A673 (cell line): Measurements from ENCODE around the gene SPRED2. TPM values are rescaled to one million over a fixed set of nuclear protein-coding genes. Genes with fewer than 3 reads are reported as not detected.

Source experiments
- BruUV-seq: library from RNA; stranded (reverse); fragments of 400-500 nt; replicated peaks from 2 replicates; lab custom pipeline; 2021; lab: Mats Ljungman, UMichigan
- CTCF ChIA-PET: fragments of 300-600 bp; sonication (Branson Sonifier 250); formaldehyde crosslinking; loops from one replicate; lab custom pipeline; 2022; ENCODE audit warnings: antibody characterized with exemption; lab: Charles Lee
- POLR2A ChIA-PET: fragments of 300-600 bp; sonication (Branson Sonifier 250); formaldehyde crosslinking; loops from one replicate; lab custom pipeline; 2022; ENCODE audit warnings: antibody characterized with exemption; ENCODE audit not compliant: low non-redundant PET; lab: Charles Lee
- DNase-seq: peaks from one replicate; pipeline ENCODE4 v3.0.0-alpha.2; 2015; ENCODE audit warnings: low spot score
- H3K27ac ChIP-seq: fragments of 200-600 bp; sonication (generic); 2 replicates; pipeline ENCODE4 v1.5.1; 2016; ENCODE audit warnings: mixed run types, low read depth, mild to moderate bottlenecking, mixed read lengths, antibody characterized with exemption, low read length; ENCODE audit not compliant: poor library complexity, severe bottlenecking
- H3K27me3 ChIP-seq: fragments of 200-600 bp; sonication (generic); replicated peaks from 2 replicates; pipeline ENCODE4 v1.6.1; 2017; ENCODE audit warnings: mixed run types, low read depth, mild to moderate bottlenecking, mixed read lengths, antibody characterized with exemption, low read length; ENCODE audit not compliant: insufficient read depth, poor library complexity
- H3K36me3 ChIP-seq: fragments of 200-600 bp; sonication (generic); 2 replicates; pipeline ENCODE4 v1.6.1; 2016; ENCODE audit warnings: mixed run types, mild to moderate bottlenecking, mixed read lengths, antibody characterized with exemption, low read length; ENCODE audit not compliant: insufficient read depth, poor library complexity, severe bottlenecking
- H3K4me1 ChIP-seq: fragments of 200-600 bp; sonication (generic); 2 replicates; pipeline ENCODE4 v1.6.1; 2017; ENCODE audit warnings: mixed run types, mild to moderate bottlenecking, mixed read lengths, antibody characterized with exemption, low read length; ENCODE audit not compliant: insufficient read depth, poor library complexity, severe bottlenecking
- H3K4me3 ChIP-seq: fragments of 200-600 bp; sonication (generic); 2 replicates; pipeline ENCODE4 v1.5.1; 2016; ENCODE audit warnings: low read depth, mixed run types, mild to moderate bottlenecking, mixed read lengths, low read length; ENCODE audit not compliant: poor library complexity, severe bottlenecking
- H3K9me3 ChIP-seq: fragments of 200-600 bp; sonication (generic); 2 replicates; pipeline ENCODE4 v1.6.1; 2016; ENCODE audit warnings: mixed run types, low read depth, mild to moderate bottlenecking, mixed read lengths, antibody characterized with exemption, low read length; ENCODE audit not compliant: poor library complexity, severe bottlenecking
- CTCF ChIP-seq: fragments of 300-800, 200-600 bp; sonication (generic); conservative IDR thresholded peaks from 2 replicates; pipeline ENCODE4 v1.5.1; 2017; ENCODE audit warnings: low read depth, mild to moderate bottlenecking, antibody characterized with exemption, low read length, moderate library complexity, mixed read lengths
- EZH2 ChIP-seq: fragments of 200-600 bp; sonication (generic); IDR thresholded peaks from 2 replicates; pipeline ENCODE4 v1.6.1; 2017; ENCODE audit warnings: borderline replicate concordance, low read depth, mild to moderate bottlenecking, mixed read lengths, antibody characterized with exemption, low read length; ENCODE audit not compliant: poor library complexity, severe bottlenecking
- intact Hi-C: fragments of 100-400 bp; cut with micrococcal nuclease; formaldehyde crosslinking; loops from one replicate; pipeline ENCODE4 v1.10.0; 2022; ENCODE audit not compliant: unreplicated experiment
- total RNA-seq: library from RNA; stranded (reverse); gene quantifications from 2 replicates; pipeline ENCODE4 v1.2.3, GENCODE V29; 2021

Gene SPRED2
- total RNA-seq, 1 experiment from 2014 or later, result 79.4 TPM

GRCh38 chr2:65458999-65459398 is 26.6 kb upstream of the SPRED2 start:
- CTCF ChIA-PET, result no interaction called here
- DNase-seq, result no peak
- Histone ChIP-seq H3K4me3 (no peak overlapping the region), H3K27ac (no peak overlapping the region), H3K36me3 (no peaks in the 10 kb centered on the region), H3K27me3 (no peaks in the 10 kb centered on the region), H3K4me1 (peaks cover 3% of the 10 kb centered on the region), H3K9me3 (no peaks in the 10 kb centered on the region)
- TF ChIP-seq CTCF (no peak), EZH2 (no peak)
- POLR2A ChIA-PET, result no interaction called here
- intact Hi-C loops, result no loop called here
- no TSS peak for BruUV-seq

- H3K27ac ChIP-seq, result no peak overlapping the region
- H3K4me3 ChIP-seq, result no peak overlapping the region
- TF ChIP-seq EZH2, result no peak
- H3K9me3 ChIP-seq, result no peaks in the 10 kb centered on the region
- H3K36me3 ChIP-seq, result no peaks in the 10 kb centered on the region
- intact Hi-C loops, result no loop called here
- no peaks in the 10 kb centered on the region for H3K4me1 ChIP-seq
- ChIA-PET CTCF (no interaction called here), POLR2A (no interaction called here)
- no peak for DNase-seq
- no TSS peak for BruUV-seq
- no peaks in the 10 kb centered on the region for H3K27me3 ChIP-seq
Measured at GRCh38 chr2:65456886-65457285, 24.5 kb upstream of the SPRED2 start.

GRCh38 chr2:65456064-65456463 is 23.7 kb upstream of the SPRED2 start:
- intact Hi-C loops, result no loop called here
- no peak overlapping the region for H3K27ac ChIP-seq
- ChIA-PET POLR2A (no interaction called here), CTCF (no interaction called here)
- DNase-seq, result no peak
- no peaks in the 10 kb centered on the region for H3K9me3 ChIP-seq
- TF ChIP-seq CTCF, result no peak
- no peak for TF ChIP-seq EZH2
- H3K36me3 ChIP-seq, result no peaks in the 10 kb centered on the region
- no peak overlapping the region for H3K4me3 ChIP-seq
- BruUV-seq, result no TSS peak
- H3K27me3 ChIP-seq, result no peaks in the 10 kb centered on the region
- H3K4me1 ChIP-seq, result no peaks in the 10 kb centered on the region

- intact Hi-C loops, result no loop called here
- TF ChIP-seq EZH2 (no peak), CTCF (no peak)
- DNase-seq, result no peak
- Histone ChIP-seq H3K4me1 (no peaks in the 10 kb centered on the region), H3K27ac (no peak overlapping the region), H3K27me3 (no peaks in the 10 kb centered on the region), H3K4me3 (no peak overlapping the region), H3K9me3 (no peaks in the 10 kb centered on the region), H3K36me3 (no peaks in the 10 kb centered on the region)
- POLR2A ChIA-PET, result no interaction called here
- CTCF ChIA-PET, result interaction anchor here (0.6 kb wide), 1 partner anchor 61 kb away, joined by 3 read pairs; no protein-coding TSS in a partner anchor
- BruUV-seq, result no TSS peak
Measured at GRCh38 chr2:65453916-65454315, 21.5 kb upstream of the SPRED2 start.
